SKM-1 treated with dmso at 0.1 percent for 144 hours (cell line): Measurements from ENCODE around the gene HMGCS1.
A peak's percentile ranks its signal among the peaks of the same experiment; 100 is the strongest.
"Not testable (repeated sequence)": the region's sequence is repeated elsewhere in the genome, so short reads cannot be mapped to it uniquely, and the experiment has no call there.

ENCODE experiments used
- DNase-seq: peaks from one replicate; lab custom pipeline; 2025; ENCODE audit not compliant: unreplicated experiment; lab: John Stamatoyannopoulos, UW

Gene HMGCS1

DNA sequence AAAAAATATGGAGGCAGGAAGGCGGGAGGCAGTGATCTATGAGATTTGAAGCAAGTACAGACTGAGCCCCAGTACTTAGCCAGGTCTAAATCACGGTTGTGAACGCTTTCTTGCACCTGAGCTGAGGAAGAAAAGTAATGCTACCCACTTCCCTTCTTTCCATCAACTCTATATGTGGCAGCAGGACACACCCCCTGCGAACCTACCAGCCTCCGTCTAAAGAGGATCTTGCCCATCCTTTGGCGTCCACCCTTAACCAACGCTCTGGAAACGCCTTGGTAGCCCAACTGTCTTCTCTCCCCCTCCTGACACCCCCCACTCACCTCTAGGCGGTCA is 545 bp downstream of the HMGCS1 start:
- peak; percentile 20 for DNase-seq

DNA sequence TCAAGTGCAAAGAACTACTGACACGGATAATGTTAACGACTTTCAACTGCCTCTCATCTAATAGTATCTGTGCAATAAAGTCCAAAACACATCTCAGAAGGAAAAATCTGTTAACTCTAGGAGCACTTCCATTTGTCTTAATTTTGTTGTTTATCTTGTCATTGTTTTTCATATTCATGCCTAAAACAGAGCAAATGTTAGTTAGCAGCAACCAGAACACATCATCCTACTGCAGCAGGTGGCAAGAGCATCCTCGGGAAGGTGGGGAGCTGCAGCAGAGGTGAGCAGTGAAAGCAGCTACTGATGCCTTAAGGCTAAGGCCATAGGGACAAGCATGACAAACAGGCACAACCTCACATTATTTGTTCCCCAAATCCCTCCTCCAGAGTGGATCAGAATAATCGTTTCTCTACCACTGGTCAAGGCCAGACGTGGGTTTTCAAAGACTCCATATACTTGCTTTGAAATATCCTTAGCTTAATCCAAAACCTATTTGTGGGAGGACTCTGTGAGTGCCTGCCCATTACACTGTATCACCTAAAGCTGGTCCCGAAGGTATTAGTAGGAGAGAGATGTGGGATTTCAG is 1.0 kb downstream of the HMGCS1 start:
- no peak for DNase-seq

DNA sequence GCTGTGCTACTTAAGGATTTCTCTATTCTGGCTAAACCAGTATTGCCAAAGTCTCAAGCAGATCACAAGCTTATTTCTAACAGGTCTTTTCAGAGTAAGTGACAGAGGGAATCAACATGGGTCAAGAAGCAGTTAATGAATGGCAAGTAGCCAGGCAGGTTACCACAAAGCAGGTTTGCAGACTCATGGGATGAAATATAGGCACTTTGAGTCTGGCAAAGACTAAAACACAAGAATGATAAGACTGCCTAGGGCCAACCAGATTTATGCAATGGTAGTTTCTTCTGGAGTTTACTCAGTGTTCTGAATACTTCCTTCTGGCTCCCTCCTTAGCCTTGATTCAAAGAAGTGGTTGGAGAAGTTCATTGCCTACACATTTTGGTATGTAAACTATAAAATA is 3.6 kb downstream of the HMGCS1 start:
- no peak for DNase-seq

DNA sequence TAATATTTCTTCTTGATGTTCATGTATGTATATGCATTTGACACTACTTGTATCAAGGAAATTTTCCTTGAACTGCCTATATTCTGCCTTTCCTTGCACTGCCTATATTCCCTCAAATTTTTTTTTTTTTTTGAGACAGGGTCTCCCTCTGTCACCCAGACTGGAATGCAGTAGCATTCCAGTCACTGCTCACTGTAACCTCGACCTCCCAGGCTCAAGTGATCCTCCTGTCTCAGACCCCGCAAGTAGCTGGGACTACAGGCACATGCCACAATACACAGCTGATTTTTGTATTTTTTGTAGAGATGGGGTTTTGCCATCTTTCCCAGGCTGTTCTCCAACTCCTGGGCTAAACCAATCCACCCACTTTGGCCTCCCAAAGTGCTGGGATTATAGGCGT is 4.1 kb downstream of the HMGCS1 start:
- DNase-seq: no peak

DNA sequence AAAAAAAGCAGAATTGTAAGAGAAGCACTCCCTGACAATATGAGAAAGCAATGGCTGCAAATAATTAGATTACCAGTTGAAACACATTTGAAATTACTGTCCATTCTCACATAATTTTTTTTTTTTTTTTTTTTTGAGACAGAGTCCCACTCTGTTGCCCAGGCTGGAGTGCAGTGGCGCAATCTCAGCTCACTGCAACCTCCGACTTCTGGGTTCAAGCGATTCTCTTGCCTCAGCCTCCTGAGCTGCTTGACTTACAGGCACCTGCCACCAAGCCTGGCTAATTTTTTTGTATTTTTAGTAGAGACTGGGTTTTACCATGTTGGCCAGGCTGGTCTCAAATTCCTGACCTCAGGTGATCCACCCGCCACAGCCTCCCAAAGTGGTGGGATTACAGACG is 6.3 kb downstream of the HMGCS1 start:
- DNase-seq: not testable (repeated sequence)

DNA sequence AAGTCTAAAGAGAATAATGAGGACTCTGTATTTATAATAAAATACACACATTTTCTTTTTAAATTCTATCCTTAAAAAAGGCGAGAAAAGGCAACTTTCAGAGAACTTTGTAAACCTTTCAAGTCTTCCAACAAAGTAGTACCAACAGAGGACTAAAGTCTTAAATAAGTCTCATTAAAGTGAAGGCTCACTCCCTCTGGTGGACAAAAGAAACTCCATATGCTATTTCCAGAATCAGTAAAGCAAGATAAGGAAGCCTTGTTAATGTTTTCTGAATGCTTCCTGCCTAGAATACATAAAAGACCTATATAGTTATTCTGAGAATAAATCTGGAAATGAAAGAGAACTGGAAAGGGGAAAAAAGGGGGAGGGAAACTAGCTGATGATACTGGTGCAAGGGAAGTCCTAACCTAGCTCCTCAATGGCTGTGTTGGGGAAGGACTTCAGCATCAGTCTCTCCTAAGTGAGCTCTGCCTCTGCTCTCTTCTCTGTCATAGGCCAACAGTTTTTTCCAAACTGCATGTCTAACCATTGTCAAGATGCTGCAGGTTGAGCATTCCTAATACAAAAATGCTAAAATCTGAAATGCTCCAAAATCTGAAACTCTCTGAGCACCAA is 7.2 kb downstream of the HMGCS1 start:
- peak; percentile 78 for DNase-seq

DNA sequence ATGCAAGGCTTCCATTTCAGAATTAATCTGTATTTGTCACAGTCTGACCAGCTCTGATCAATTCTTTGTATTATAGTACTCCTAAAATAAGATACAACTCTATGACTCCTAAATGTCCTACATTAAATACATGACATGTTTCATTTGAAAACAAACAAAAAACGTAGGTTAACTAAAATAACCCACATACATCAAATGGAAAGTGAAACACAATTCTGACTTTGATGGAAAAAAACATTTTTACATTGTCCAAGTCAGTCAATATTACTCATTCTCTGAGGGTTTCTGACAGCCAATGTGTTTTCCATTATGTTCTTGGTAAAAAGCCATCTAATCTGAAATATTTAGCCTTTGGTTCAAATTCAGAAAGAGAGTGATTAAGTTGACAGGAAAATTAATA is 8.7 kb downstream of the HMGCS1 start:
- DNase-seq: no peak

DNA sequence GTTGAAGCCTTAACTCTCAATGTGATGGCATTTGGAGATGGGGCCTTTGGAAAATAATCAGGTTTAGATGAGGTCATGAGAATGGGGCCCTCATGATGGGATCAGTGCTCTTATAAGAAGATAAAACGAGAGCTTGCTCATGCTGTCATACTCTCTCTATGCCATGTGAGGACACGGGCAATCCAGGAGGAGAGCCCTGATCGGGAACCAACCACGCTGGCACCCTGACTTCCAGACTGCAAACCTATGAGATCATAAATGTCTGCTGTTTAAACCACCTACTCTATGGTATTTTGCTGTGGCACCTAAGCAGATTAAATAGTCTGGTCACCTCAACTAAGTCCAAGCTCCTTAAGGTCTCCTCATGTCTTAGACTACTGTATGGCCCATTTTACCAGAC is 10.0 kb downstream of the HMGCS1 start:
- no peak for DNase-seq

DNA sequence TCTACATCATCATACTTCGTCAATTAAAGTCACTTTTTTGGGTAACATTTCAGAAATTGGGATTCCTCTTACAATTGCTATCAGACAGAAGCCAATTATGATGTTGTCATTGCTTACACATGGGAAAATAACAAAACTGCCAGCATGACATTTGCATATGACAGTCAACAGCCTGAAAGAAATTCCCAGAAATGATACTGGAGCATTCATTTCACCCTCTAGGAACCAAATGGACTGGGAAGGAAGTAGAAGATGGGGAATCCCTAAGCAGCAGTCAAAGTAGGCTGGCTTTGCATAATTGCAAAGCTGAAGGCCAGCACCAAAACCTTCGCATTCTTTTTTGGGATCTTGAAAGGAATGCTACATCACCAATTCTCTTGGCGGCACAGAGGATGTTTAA is 10.7 kb downstream of the HMGCS1 start:
- no peak for DNase-seq

DNA sequence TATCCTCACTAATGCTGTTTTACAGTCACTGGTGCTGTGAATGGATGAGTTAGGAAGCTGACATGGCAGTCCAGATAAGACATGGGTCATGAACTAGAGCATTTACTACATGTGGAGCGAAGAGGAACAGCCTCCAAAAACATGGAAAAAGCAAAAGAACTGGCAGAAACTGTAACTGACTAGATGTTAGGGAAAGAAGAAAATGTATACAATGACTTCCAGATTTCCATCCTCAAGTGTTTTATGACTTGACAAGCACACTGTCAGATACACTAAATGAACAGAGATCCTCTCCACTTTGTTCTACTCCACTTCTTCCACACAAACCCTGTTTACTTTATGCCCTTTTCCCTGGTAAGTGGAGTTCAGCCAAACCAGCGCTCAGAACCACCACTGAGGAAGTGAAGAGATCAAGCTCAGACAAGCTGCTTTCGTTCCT is 11.5 kb downstream of the HMGCS1 start:
- DNase-seq: no peak

DNA sequence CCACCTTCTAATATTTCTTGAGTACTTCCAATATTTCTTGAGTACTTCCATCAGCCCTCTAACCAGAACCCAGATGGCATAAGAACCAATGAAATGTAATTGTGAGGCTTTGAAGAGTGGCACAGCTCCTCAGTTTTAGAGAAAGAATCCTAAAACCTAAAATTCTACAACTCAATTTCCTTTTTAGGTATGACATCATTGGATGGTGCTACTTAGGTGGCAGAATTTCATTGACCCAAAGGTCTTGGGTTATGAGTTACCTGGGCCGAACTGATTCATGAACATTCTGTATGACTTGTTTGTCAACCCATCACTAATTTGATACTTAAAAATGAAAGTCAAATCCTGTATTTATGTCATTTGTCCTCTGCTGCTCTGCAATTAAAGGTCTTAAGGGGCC is 13.1 kb downstream of the HMGCS1 start:
- DNase-seq: no peak

DNA sequence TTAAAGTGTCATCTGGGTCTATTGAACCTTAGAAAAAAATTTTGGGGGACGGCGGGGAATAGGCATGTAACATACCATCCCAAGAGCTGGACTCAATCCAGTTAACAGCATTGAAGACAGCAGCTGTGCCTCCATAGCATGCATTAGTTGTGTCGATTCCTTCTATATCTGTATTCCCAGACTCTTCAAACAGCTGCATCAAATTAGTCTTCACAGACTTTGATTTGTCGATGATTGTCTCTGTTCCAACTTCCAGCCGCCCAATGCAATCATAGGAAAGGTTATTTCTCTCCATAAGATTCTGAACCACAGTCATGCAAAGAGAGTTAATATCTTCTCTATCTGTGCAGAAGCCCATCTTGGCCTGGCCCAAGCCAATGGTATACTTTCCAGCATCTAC is 14.8 kb downstream of the HMGCS1 start:
- DNase-seq: no peak

DNA sequence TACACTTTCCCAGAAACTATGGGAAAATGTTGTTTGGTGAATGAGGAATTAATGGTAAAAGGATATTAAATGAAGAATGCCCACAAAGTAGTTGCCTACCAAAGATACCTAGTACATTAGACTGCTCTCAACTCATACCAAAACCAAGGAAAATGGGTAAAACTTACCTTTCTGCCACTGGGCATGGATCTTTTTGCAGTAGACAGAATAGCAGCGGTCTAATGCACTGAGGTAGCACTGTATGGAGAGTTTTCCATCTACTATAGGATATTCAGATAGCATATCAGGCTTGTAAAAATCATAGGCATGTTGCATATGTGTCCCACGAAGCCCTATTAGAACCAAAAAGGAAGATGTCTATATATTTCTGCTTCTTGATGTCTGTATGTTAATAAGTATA is 16.4 kb downstream of the HMGCS1 start:
- no peak for DNase-seq

DNA sequence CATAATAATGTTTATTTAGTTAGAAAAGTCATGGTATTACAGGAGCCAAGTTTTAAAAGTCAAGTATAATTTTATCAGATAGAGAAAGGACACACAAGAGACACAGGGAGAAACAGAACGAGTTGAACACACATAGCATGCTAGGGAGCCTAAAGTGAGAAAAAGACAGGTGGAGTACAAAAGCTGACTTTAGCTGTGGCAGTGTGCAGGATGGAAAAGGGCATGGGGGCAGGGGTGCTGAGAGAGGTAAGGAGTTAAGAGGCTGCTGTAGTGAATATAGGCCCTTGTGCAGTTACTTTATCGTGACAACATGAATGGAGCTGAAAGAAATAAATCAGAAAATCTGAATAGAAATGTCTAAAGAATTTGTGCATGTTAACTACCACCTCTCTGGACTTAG is 18.0 kb downstream of the HMGCS1 start:
- no peak for DNase-seq

DNA sequence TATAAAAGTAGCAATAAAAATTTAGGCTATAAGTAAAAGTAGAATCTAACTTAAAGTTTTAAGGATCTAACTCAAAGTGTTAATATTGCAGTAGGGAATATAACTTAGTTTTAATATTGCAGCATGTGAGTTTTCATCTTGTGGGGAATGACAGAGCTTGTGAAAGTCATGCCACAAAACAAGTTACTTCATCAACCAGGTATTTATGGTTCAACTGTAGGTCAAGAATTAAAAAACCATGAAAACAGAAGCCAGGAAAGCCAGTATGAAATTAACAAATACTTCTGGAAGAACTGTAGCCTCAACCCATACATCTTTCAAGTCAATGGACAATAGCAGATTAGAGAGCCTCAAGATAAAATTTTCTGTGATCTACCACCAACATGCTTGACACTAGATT is 19.0 kb downstream of the HMGCS1 start:
- DNase-seq: no peak

DNA sequence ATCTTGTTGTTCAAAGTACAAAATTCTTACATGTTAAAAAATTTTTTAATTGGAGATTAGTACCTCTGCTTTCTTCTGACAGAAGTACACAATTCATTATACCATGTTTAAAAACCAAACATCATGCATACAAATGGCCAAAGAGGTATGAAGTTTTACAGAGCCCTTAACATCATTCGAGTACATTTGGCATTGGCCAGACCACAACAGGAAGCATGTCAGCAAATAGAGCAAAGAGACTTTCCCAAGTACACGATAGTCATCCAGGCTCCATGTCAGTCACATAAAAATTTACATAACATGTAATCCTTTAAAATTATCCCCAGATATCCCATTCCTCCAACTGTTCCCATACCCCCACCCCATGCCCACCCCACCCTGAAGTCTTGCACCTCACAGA is 22.5 kb downstream of the HMGCS1 start:
- DNase-seq: no peak

DNA sequence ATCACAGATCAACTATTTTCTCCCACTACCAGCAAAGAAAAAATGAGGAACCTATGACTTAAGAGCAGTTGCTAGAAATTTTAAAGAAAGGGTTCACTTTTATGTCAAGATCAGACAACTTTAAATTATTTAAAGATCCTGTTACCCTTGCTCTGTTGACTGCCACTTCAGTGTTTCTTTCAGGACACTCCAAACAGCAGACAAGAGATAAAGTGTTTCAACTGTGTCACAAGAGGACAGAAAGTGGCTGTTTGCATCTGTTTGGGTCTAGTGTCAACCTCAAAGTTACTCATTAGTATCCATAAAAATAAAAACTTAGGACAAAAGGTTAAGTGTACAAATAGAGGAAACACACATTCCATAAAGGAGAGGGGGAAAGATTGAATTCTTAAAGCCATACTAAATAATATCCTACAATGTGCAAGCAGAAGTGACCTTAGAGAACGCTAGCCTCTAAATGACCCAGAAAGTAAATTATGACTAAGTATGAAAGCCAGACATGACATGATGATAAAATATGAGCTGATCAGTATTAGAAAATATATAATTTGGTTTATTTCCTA is 24.9 kb downstream of the HMGCS1 start:
- no peak for DNase-seq

DNA sequence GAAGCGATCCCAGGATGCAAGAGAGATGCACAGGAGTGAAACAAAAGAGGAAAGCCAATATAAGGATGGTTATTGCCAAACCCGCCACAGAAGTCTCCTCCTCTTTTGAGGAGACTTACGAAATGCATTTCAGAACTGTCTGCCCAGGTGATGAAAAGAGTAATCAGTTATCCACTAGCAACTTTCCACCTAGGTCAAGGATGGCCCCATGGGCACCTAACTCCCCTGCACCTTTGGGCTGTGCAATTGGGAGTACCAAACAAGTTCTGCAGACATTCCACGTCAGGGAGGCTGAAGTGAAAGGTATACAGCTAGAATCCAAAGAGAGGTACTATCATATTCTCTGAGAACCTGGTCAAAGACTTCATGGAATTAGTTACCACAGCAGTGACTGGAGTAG is 25.7 kb downstream of the HMGCS1 start:
- DNase-seq: no peak

DNA sequence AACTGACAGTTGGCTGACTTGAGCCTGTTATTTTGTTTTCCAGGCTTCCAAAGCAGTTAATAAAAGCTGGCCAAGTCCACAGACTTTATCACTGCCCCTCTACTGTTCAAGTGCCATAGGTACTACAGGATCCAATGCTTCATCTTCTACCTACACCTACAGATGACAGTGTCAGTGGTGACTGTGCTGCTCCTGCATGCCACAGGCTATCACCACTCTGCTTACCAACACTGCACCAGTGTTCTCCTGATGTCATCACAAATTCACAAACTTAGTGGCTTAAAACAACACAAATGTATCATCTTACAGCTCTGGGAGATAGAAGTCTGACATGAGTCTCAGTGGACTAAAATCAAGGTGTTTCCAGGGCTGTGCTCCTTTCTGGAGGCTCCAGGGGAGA is 26.6 kb downstream of the HMGCS1 start:
- DNase-seq: no peak

DNA sequence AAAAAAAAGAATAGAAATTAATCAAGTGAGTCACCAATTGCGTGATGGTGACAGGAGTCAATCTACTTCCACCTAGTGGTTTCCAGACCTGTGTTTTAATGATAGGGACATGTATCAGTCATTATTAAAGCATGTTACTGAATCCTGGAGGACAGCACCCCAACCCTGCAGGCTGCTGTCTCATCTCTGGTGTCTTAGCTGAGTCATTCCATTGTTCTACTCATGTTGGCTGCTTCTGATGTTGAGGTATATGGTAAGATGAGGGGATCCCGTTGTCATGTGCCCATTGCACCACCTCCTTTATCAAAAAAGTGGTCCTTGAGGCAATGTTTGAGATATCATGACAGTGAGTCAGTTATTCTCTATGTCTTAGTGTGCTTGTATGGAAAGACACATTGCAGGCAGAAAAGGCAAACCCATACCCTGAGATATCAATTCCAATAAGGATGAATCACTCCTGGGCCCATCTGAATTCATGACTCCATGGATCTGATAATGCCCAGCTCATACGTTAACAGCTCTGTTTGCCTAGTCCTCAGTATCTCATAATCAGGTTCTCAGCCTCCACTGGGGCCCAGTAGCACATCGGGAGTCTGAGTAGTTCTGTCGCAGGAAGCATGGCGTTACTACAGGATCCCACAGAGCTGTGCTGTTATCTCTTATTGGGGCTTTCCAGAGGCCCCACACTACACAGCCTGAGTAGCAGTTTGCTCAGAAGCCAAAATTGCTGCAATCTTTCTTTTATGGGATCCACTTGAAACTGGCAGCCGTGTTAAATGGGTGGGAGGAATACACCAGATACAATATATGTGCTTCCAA is 31.2 kb downstream of the HMGCS1 start:
- DNase-seq: no peak

DNA sequence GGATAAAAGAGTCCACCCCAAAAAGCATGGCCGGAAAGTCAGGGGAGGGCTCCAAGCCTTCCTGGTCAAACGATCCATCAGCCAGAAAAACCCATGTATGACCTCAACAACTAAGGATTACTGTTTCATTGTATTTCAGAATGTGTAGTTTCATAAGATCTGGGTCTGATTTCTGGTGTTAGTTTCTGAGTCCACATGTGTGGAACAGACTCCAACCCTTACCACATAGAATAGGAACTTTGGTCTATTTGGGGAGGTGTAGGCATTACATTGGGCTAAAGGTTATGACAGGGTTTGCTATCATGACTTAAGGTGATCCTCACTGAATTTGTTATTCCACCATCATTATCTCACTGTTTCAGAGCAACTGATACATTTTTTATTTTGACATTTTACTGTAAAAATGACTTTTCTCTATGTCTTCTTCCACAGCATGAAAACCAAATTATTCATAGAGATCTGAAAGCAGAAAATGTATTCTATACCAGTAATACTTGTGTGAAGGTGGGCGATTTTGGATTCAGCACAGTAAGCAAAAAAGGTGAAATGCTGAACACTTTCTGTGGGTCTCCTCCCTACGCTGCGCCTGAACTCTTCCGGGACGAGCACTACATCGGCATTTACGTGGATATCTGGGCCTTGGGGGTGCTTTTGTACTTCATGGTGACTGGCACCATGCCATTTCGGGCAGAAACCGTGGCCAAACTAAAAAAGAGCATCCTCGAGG is 33.5 kb downstream of the HMGCS1 start:
- no peak for DNase-seq

DNA sequence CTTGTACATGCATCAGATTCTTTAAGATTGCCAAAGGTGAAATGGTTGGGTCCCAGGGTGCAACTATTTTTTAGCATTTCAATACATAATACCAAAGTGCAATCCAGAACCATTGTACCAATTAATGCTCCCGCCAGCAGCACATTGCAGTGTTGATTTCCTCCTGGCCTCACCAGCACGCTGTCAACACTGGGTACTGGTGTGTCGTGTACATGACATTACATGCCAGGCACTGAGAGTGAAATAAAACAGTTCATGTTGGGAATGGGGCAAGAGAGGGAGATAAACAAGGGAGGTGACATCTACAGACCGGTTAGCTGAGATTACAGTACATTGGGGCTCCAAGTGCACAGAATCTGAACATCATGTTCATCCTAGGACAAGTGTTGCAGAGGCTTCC is 37.8 kb downstream of the HMGCS1 start:
- no peak for DNase-seq
